ENCODE measurements around the gene AKT1. TPM values are rescaled to one million over a fixed set of nuclear protein-coding genes. Genes with fewer than 3 reads are reported as not detected.
"Not testable (repeated sequence)": the region's sequence is repeated elsewhere in the genome, so short reads cannot be mapped to it uniquely, and the experiment has no call there.

The AKT1 gene
- total RNA-seq, 1 donor from 2014 or later = 133 TPM

- intact Hi-C loops (cut with micrococcal nuclease) = no loop called here
Observed at GRCh38 chr14:104819361-104819781, 23.8 kb upstream of the AKT1 start.

- intact Hi-C loops (cut with micrococcal nuclease) = no loop called here
Observed at GRCh38 chr14:104818714-104819161, 23.2 kb upstream of the AKT1 start.

- intact Hi-C loops (cut with micrococcal nuclease) = no loop called here
Observed at GRCh38 chr14:104817930-104818713, 22.6 kb upstream of the AKT1 start.

GRCh38 chr14:104816616-104816884 is 21.0 kb upstream of the AKT1 start:
- intact Hi-C loops (cut with micrococcal nuclease) = no loop called here

- intact Hi-C loops (cut with micrococcal nuclease) = not testable (repeated sequence)
Observed at GRCh38 chr14:104814701-104815100, 19.2 kb upstream of the AKT1 start.

GRCh38 chr14:104813286-104813685 is 17.7 kb upstream of the AKT1 start:
- intact Hi-C loops (cut with micrococcal nuclease) = no loop called here

- intact Hi-C loops (cut with micrococcal nuclease) = no loop called here
Observed at GRCh38 chr14:104810316-104810715, 14.8 kb upstream of the AKT1 start.

- intact Hi-C loops (cut with micrococcal nuclease) = no loop called here
Observed at GRCh38 chr14:104808456-104808855, 12.9 kb upstream of the AKT1 start.

GRCh38 chr14:104806625-104807465 is 11.3 kb upstream of the AKT1 start:
- intact Hi-C loops (cut with micrococcal nuclease) = no loop called here

- intact Hi-C loops (cut with micrococcal nuclease) = no loop called here
Observed at GRCh38 chr14:104805941-104806624, 10.5 kb upstream of the AKT1 start.

GRCh38 chr14:104805326-104805678 is 9.8 kb upstream of the AKT1 start:
- intact Hi-C loops (cut with micrococcal nuclease) = no loop called here

GRCh38 chr14:104804481-104805325 is 9.2 kb upstream of the AKT1 start:
- intact Hi-C loops (cut with micrococcal nuclease) = no loop called here

GRCh38 chr14:104803912-104804410 is 8.4 kb upstream of the AKT1 start:
- intact Hi-C loops (cut with micrococcal nuclease) = no loop called here

- intact Hi-C loops (cut with micrococcal nuclease) = no loop called here
Observed at GRCh38 chr14:104803280-104803911, 7.8 kb upstream of the AKT1 start.

GRCh38 chr14:104802394-104803184 is 7.0 kb upstream of the AKT1 start:
- intact Hi-C loops (cut with micrococcal nuclease) = no loop called here

- intact Hi-C loops (cut with micrococcal nuclease) = loop anchor here (2.0 kb wide), 3 partner anchors 33 to 77 kb away; partner anchors contain the start of gene ADSS1
Observed at GRCh38 chr14:104801520-104802393, 6.2 kb upstream of the AKT1 start.

GRCh38 chr14:104800771-104801519 is 5.4 kb upstream of the AKT1 start, which contains the start of gene ZBTB42:
ZBTB42 (plus strand) TSS chr14:104801101; CDS start chr14:104801198, 97 bp downstream.
- intact Hi-C loops (cut with micrococcal nuclease) = loop anchor here (1.0 to 2.0 kb wide), 5 partner anchors 26 to 76 kb away; partner anchors contain the start of gene ADSS1

Measured in T-helper 1 cell treated with Interleukin-12 subunit alpha and Interleukin-12 subunit beta and Interleukin-4 antibody, amounts not matched to agents 30 ng/mL and 1 ng/mL, for 36 hours (primary cell).